ENCODE results near the gene ASB4.

- no peak for TF ChIP-seq POLR2A (IDR thresholded peaks at IDR 0.05)
- TF ChIP-seq, protein P1, sequence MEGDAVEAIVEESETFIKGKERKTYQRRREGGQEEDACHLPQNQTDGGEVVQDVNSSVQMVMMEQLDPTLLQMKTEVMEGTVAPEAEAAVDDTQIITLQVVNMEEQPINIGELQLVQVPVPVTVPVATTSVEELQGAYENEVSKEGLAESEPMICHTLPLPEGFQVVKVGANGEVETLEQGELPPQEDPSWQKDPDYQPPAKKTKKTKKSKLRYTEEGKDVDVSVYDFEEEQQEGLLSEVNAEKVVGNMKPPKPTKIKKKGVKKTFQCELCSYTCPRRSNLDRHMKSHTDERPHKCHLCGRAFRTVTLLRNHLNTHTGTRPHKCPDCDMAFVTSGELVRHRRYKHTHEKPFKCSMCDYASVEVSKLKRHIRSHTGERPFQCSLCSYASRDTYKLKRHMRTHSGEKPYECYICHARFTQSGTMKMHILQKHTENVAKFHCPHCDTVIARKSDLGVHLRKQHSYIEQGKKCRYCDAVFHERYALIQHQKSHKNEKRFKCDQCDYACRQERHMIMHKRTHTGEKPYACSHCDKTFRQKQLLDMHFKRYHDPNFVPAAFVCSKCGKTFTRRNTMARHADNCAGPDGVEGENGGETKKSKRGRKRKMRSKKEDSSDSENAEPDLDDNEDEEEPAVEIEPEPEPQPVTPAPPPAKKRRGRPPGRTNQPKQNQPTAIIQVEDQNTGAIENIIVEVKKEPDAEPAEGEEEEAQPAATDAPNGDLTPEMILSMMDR (IDR thresholded peaks at IDR 0.05): no peak
Measured at GRCh38 chr7:95589766-95590165, 104.0 kb downstream of the ASB4 start.

All from adrenal gland (tissue), 5 donors.